NCI-H1417 (cell line): ENCODE results near the gene SULT1C4.
A peak's percentile ranks its signal among the peaks of the same experiment; 100 is the strongest.

ENCODE experiments used
- DNase-seq, 3 experiments: peaks; one replicate each; lab custom pipeline; 2025; lab: John Stamatoyannopoulos, UW

Gene SULT1C4

DNA sequence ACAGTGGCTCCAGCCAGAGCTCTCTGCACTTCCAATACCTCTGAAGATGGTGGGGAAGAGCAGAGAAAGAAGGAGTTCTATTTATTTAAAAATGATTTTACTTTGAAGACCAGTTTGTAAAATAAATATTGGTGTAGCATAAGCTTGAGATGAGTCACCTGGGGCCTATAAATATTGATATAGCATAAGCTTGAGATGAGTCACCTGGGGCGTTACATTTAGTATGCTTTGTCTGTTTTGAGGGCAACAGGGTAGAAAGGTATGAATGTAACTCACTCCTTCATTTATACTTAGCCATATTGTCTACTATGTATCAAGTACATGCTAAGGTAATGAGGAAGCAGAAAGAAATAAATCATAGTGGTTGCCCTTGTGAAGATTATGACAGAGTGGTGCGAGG lies 7.7 kb upstream of the SULT1C4 start:
- peak in 1 of 3 experiments; percentile 15 for DNase-seq

DNA sequence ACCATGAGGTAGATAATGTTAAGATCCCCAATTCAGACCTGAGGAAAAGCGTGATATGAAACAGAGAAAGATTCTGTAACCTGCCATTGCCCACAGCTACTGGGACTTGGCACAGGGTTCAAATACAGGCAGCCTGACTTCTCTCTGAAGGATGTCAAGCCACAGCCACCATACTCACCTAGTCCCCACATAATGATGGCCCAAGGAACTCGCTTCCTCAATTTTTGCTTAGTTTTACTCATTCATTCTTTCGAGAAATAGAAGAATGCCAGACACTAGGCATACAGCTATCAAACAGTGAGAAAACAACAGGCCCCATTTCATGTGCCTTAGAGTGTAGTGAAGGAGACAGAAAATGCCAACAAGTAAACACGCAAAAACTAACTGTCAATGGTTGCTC lies 980 bp upstream of the SULT1C4 start:
- no peak for DNase-seq

DNA sequence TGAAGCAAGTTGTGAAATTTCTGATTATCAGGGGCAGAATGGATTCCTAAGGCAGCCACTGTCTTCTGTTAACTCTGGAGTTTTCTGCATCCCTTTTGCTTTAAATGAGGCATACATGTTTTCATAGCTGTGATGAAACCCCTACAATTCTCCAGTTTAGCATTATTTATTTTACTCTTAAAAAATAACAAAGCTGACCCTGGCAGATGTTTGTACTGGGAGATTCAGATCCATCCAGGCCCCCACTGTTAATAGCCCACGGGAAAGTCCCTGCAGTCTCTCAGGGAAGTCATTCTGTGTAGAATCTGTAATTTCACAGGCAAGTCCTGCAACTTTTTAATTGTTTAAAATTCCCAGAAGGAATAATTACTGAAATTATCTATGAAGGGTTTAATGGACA lies 353 bp upstream of the SULT1C4 start:
- DNase-seq = no peak

DNA sequence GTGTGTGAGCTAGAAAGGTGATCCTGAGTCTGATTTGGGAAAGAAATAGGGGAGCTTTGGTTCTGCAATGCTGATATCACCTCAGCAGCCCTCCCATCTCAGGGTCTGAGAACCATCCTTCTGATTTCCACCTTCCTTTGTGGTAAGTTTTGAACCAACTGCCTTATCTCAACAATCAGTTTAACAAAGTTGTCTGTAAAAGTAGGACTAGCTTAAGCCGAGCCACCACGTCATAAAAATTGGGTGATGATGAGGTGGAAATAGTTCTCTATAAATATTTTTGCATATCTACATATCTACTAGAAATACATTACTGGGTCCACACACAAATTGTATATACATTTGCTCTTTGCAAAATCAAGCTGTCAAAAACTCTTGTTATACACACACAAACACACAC lies 1.1 kb downstream of the SULT1C4 start:
- no peak for DNase-seq

DNA sequence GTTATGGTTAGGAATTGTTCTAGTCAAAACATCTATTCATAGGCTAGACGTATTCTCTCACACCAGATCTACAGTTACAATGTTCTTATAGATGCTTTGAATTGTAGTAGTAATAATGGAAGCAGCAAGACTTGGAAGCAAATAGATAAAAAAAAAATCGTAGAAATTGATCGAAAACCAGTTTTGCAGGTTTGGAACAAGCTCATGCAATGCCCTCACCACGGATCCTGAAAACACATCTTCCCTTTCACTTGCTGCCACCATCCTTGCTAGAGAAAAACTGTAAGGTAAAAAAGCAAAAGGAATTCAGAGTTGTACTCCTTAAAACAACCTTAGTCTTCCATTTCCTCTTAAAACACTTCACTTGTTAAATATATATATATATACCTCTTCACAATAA lies 4.4 kb downstream of the SULT1C4 start:
- DNase-seq = no peak

DNA sequence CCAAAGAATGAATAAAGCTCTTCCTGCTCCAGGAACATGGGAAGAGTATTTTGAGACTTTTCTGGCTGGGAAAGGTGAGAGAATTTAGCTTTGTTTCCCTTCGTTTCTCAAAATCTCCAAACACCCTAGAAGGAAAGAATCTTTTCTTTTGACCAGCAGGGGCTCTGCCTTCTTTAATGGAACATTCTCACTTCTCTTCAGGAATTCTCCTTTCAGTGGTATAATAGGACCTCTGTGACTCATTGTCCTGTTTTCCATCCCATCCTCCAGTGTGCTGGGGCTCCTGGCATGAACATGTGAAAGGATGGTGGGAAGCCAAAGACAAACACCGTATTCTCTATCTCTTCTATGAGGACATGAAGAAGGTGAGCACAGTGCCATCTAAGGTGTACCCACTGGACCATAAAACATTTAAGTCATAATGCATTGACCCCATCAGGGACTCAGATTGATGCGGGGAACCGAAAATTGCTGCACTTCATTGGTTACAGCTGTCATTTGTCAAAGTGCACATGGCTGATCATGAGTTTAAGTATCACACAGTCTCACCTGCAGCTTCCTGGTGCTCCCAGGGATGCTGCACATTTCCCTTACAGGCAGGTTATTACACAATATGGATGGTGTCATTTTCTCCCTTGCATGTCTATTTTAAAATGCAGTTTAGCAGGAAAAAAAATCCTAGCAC lies 5.5 kb downstream of the SULT1C4 start:
- no peak for DNase-seq

DNA sequence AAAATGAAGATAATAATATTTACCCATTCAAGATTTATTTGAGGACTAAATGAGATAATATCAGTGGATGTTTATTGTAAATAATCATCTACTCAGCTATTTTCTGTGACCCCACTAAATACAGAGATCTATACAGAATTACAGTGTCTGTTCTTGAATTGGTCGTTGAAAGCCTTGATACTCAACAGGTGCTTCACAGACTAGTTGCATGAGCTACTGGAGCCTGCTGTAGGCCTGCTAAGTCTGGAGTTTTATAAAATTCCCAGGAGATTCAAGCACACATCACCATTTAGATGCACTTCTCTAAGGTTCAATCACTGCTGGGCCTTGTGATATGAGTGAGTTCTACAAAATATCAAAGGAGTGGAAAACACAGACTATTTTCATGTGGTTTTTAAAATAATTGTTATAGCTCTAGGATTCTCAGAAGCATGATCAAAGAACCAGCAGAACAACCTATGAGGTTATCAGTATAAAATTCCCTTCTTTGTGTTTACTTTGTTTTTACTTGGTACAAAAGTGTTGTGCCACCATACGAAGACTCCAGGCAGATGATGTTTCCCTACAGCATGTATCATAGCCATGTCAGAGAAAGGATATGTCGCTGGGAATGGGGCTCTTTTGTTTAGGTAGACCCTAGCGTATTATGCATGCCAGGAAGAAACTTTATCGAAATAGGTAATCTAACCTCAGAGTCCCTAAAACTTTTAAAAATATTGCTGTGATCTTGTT lies 7.1 kb downstream of the SULT1C4 start:
- no peak for DNase-seq

DNA sequence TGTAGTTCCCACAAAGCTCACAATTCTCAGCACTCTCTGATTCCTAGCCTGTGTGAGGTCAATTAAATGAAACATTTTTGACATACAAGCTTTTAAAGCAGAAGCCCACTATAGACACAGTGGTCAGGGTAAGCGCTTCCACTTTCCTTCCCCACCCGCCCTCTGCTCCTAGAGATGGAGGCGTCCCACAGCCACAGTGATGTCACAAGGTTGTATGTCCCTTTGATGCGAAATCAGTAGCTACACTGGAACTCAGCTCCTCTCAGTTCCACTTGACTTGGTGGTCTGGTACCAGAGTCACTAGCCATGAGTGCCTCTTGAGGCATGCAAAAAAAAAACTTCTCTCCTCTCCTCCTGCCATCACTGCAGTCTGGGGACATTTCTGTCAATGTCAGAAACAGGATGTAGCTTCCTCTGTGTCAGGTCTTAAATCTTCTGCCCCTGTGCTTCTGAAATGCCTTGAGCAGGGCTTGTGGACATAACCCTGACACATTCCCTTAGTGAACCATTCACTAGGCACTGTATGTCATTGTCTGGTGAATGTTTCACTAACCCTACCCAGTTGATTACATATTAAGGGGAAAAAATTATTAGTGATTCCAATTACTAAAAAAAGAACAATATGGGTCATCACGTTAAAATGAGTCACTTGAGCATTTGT lies 7.8 kb downstream of the SULT1C4 start:
- DNase-seq = no peak

DNA sequence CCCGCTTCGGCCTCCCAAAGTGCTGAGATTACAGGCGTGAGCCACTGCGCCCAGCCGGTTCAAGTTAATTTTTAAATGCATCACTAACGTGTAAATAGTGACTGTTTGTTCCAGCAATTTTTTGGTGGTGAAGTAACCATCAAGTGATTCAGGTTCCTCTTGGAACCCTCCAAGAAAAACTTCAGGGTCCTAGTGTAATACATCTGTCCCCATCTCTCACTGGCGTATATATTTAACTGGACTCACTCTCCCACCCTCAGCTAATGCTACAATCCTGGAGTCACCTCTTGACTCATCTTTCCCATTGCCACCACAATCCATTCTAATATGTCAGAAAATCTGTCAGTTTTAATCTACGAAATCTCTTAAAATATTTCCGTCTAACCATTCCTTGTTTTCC lies 10.3 kb downstream of the SULT1C4 start:
- DNase-seq = no peak

DNA sequence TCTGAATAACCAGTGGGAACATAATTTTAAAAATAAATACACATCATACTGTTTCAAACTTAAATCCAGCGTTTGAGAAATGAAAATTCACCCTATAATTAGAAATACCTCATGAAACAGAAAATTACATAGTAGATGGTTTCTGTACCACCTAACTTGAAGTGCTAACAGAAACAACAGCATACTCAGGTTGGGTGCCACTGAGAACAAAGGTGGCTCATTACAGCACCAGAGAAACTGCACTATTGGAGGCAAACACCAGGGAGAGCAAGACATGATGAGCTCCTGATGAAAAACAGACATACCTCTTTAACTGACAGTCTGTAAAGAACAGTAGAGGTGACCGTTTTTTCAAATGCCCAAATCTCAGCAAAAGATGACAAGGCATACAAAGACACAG lies 12.6 kb downstream of the SULT1C4 start:
- no peak for DNase-seq

DNA sequence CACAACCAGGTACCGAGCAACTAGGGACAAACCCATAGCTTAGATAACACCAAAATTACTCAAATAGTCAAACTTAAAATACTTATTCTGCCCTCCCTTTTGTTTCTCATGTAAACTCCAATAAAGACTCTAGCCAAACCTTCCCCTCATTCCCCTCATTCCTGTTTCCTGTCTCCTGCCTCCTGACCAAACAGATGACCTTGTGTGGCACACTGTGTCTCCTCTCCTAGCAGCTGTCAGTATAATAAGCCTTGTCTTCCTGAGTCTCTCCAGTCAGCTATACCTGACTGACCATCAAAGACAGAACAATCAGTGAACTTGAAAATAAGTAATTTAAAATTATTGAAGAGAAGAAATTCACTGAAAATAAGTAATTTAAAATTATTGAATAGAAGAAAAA lies 14.3 kb downstream of the SULT1C4 start:
- DNase-seq = no peak

DNA sequence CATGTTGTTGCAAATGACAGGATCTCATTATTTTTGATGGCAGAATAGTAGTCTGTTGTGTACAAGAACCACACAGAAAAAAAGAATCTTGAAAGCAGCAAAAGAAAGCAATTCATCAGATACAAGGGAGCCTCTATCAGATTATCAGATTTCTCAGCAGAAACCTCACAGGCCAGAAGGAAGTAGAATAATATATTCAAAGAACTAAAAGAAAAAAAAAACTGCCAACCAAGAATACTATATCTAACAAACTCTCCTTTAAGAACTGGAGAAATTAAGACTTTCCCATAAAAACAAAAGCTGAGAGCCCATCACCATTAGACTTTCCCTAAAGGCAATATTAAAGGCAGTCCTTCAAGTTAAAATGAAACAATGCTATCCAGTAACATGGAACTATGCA lies 15.4 kb downstream of the SULT1C4 start:
- no peak for DNase-seq

DNA sequence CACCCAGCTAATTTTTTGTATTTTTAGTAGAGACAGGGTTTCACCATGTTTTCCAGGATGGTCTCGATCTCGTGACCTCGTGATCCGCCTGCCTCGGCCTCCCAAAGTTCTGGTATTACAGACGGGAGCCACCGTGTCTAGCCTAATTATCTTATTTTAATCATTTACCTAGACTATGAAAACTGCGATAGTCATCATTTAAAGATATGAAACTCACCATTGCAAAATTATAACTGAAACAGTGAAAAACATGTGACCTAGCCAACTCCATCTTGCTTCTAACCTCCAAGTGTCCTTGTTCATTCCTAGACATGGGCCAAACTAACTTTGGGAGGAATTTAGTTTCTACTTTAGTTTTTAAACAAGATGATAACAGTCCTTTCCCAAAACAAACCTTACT lies 17.4 kb downstream of the SULT1C4 start:
- DNase-seq = no peak

DNA sequence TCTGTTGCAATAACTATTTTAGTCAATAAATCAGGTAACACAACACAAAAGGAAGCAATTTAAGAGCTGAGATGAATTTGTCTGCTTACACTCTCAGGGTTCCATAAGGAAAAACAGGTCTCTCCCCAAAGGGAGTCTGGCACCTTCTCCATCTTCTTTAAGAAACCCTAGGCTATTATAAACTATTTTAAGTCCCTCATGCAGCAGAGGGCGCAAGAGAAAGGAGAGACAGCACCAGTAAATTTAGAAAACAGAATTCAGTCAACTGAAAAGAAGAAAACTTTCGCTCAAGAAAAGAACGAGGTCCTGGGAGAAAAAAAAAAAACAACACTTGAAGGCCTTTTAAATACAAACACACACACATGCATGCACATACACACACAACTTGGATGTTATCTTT lies 19.1 kb downstream of the SULT1C4 start:
- DNase-seq = peak in 1 of 3 experiments; percentile 21

DNA sequence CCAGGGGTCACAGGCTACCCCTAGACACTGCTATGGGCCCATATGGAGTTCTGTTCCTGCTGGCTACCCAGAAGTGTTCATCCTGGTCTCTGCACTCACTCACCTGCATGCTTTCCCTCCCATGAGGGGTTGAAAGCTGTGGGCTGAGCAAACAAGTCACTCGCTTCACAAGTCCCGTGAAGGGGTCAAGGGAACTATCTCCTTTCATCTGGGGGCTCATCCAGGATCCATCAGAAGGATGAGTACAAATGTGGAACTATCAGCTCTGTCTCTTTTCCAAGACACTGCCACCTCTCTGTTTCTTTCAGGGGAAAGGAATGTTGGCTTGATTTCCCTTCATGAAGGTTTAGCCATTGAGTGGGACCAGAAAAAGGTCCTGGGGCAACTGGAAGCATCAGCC lies 21.7 kb downstream of the SULT1C4 start:
- DNase-seq = no peak

DNA sequence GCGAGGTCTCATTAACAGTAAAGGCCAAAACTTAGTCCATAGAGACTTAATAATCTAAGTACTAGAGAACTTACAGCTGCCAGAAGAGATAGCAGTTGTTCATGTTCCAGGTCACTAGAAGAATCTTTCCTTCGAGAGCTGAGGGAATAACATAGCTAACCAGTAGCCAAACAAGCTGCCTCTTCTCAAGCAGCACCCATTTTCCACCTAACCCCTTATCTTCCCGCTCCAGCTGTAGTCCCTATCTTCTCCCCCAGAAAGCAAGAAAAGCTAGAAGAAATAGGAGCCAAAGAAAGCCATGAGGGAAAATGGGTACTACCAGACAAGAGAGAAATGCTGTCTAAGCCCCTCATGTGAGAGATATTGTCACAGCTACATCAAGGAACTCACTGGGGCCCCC lies 24.0 kb downstream of the SULT1C4 start:
- DNase-seq = no peak

DNA sequence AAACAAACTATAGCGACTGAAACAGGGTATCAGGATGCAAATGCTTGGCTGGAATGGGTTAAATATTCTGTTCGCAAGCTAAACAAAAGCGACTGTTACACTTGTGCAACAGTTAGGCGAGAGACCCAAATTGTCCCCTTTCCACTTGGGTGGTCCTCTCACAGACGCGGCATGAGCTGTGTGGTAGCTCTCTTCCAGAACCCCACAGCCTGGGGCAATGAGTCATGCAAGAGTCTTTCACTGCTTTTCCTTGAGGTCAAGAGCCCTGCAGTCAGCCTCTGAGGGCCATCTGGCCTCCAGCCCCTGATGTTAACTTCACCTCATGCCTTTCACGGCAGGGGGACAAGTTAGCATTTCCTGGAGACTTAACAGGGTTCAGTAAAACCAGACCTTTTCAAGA lies 25.7 kb downstream of the SULT1C4 start:
- DNase-seq = no peak

DNA sequence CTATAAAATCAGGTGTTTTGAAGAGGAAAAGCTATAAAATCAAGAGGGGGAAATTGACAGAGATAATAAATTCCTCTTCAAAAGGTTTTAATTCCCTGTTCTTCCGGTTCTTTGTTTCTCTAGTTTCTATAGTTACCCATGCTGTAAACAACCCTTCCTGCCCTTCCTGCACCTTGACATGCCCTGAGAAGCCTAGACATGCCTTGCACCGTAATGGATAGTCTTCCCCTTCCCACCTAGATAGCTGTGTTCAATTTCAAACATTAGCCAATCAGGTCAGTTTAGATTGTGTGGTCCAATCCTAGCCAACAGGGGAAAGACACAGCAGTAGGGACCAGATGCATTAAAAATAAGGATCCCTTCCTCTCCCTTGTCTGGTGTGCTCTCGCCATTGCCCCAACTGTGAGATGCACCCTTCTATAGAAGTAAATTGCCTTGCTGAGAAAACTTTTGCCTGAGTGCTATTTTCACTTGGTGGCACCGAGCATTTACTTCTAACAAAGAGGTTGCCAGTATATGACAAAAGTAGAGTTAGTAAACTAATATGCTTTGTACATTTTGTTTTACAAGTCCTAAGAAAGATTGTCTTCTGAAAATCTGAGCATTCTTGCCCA lies 27.1 kb downstream of the SULT1C4 start:
- DNase-seq = peak in 1 of 3 experiments; percentile 8

DNA sequence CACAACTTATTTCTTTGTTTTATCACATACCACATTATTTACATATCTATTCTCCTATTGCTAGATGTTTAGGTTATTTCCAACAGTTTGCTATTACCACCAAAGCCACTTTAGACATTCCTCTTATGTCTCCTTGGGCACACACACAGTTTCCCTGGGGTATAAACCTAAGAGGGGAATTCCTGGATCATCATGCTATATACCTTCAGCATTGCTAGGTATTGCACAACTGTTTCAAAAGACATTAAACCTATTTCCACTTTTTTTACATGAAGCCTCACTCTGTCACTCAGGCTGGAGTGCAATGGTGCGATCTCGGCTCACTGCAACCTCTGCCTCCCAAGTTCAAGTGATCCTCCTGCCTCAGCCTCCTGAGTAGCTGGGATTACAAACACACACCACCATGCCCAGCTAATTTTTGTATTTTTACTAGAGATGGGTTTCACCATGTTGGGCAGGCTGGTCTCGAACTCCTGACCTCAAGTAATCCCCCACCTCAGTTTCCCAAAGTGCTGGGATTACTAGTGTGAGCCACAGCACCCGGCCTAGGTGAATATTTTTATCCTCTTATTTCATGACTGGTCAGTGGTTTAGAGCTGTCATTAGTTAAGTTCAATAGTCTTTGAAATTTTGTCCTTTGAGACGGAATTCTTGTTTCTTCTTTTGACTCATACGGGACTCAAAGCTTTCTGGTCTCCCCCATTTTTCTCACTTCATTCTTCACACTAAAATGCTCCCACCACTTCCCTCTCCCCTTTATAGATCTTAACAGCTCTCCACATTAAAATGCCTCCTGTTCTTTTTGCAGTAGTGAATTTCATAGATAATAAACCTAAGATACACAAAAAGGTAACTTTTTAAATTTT lies 30.3 kb downstream of the SULT1C4 start:
- DNase-seq = no peak

DNA sequence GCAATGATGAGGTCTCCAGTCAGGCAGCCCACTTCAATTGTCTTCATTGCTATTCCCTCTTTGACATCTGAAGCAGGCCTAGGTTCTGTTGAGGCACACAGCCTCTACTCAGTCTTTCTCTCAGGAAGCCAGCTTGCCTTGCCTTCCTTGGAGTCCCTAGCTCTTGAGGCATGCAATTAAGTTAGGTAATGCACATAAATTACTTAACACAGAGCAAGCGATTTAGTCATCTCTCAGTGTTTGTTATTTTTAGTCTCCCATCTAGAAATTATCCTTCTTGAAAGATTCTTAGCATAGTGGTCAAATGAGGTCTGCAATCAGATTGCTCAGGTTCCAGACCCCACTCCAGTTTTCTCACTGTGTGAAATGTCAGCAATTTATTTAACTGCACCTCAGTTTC lies 32.0 kb downstream of the SULT1C4 start:
- no peak for DNase-seq

DNA sequence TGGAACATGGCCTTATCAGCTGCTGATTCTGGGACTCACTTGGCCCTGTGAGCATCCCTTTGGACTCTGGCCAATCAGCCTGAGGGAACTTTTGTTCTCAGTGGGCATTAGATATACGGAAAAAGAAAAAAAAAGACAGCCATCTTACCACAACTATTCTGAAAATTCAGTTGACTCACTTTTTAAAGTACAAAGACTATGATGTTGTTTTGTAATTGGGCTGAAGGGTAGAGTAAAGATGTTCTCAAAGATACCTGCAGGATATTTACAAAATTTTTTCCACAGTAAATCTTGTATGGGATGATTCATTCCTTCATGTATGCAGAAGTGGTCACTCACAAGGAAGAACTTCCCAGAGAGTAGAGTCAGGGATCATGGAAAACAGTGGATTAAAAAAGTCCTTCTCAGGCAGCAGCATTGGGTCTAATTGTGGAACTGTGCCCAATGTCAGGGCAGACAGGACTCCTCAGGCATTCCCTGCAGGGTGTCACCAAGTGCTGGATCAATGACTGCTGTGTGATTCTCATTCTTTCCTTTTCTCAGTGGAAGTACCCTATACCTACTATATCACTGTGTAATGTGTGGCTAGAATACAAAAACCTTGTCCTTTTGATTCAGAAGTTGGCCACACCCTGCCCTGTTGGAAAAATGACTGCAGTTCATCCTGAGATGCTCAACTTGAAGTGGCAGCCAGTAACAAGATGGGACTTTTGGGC lies 35.4 kb downstream of the SULT1C4 start:
- DNase-seq = no peak
